Neuronal stem cell (in vitro differentiated cells): ENCODE results near the gene WWOX.

Experiments used
- DNase-seq: peaks from one replicate; pipeline ENCODE4 v3.0.0-alpha.2; 2013; ENCODE audit warnings: low spot score
- H2AFZ ChIP-seq: one replicate; pipeline ENCODE4 v1.6.1; 2013; ENCODE audit warnings: mild to moderate bottlenecking, low read length, inconsistent platforms
- H2AK5ac ChIP-seq: 2 replicates; pipeline ENCODE4 v1.6.1; 2013; ENCODE audit warnings: low read depth, mild to moderate bottlenecking, inconsistent platforms, low read length, moderate library complexity, mixed read lengths
- H2BK120ac ChIP-seq: 2 replicates; pipeline ENCODE4 v1.6.1; 2013; ENCODE audit warnings: low read depth, mild to moderate bottlenecking, inconsistent platforms, low read length, moderate library complexity, mixed read lengths
- H2BK12ac ChIP-seq: one replicate; pipeline ENCODE4 v1.6.1; 2013; ENCODE audit warnings: low read length, inconsistent platforms
- H2BK15ac ChIP-seq: 2 replicates; pipeline ENCODE4 v1.6.1; 2013; ENCODE audit warnings: mild to moderate bottlenecking, low read length, inconsistent platforms, mixed read lengths
- H2BK5ac ChIP-seq: one replicate; pipeline ENCODE4 v1.6.1; 2013; ENCODE audit warnings: inconsistent platforms, mild to moderate bottlenecking, low read length, moderate library complexity
- H3K14ac ChIP-seq: one replicate; pipeline ENCODE4 v1.6.1; 2013; ENCODE audit warnings: low read length, inconsistent platforms
- H3K18ac ChIP-seq: 2 replicates; pipeline ENCODE4 v1.6.1; 2013; ENCODE audit warnings: low read length, inconsistent platforms
- H3K23ac ChIP-seq: 2 replicates; pipeline ENCODE4 v1.6.1; 2013; ENCODE audit warnings: low read depth, mild to moderate bottlenecking, mixed read lengths, low read length, inconsistent platforms; ENCODE audit not compliant: poor library complexity
- H3K27ac ChIP-seq: replicated peaks from 3 replicates; pipeline ENCODE4 v1.5.1; 2013; ENCODE audit warnings: low read length, inconsistent platforms
- H3K27me3 ChIP-seq, 3 experiments: 2 replicates each; pipeline ENCODE4 v1.6.1; 2013; ENCODE audit warnings: low read length in 3 of 3, mild to moderate bottlenecking in 2 of 3, inconsistent platforms in 1 of 3, low read depth in 1 of 3, mixed read lengths in 1 of 3, moderate library complexity in 1 of 3; ENCODE audit not compliant: control insufficient read depth in 3 of 3, insufficient read depth in 3 of 3
- H3K36me3 ChIP-seq, 2 donors: replicated peaks in 1 of 2; 2 replicates each; pipeline ENCODE4 v1.6.1; 2013; ENCODE audit warnings: low read length in 2 of 2; ENCODE audit not compliant: control insufficient read depth in 2 of 2, insufficient read depth in 2 of 2
- H3K4ac ChIP-seq: 2 replicates; pipeline ENCODE4 v1.6.1; 2013; ENCODE audit warnings: inconsistent platforms, mild to moderate bottlenecking, low read length, moderate library complexity
- H3K4me1 ChIP-seq, 2 donors: 1 replicate in 1 of 2; 2 replicates in 1 of 2; pipeline ENCODE4 v1.6.1; 2013; ENCODE audit warnings: low read length in 2 of 2, low read depth in 1 of 2; ENCODE audit not compliant: control insufficient read depth in 2 of 2, insufficient read depth in 1 of 2
- H3K4me2 ChIP-seq: one replicate; pipeline ENCODE4 v1.6.1; 2013; ENCODE audit warnings: mild to moderate bottlenecking, low read length, inconsistent platforms; ENCODE audit not compliant: insufficient read depth, poor library complexity, severe bottlenecking
- H3K4me3 ChIP-seq, 2 donors: 2 replicates each; pipeline ENCODE4 v1.5.1; 2013; ENCODE audit warnings: low read length in 2 of 2, mild to moderate bottlenecking in 2 of 2, inconsistent platforms in 1 of 2, moderate library complexity in 1 of 2
- H3K79me1 ChIP-seq: one replicate; pipeline ENCODE4 v1.6.1; 2013; ENCODE audit warnings: low read depth, mild to moderate bottlenecking, inconsistent platforms, low read length, moderate library complexity
- H3K9ac ChIP-seq: one replicate; pipeline ENCODE4 v1.6.1; 2013; ENCODE audit warnings: mild to moderate bottlenecking, low read depth, low read length, inconsistent platforms; ENCODE audit not compliant: poor library complexity
- H3K9me3 ChIP-seq, 2 donors: replicated peaks in 1 of 2; 2 replicates each; pipeline versions ENCODE3 to v1.6.1; 2013; ENCODE audit warnings: low read length in 2 of 2, mild to moderate bottlenecking in 2 of 2, inconsistent platforms in 1 of 2, low read depth in 1 of 2, mixed read lengths in 1 of 2, moderate library complexity in 1 of 2; ENCODE audit not compliant: control insufficient read depth in 2 of 2, insufficient read depth in 1 of 2
- H4K8ac ChIP-seq: one replicate; pipeline ENCODE4 v1.6.1; 2013; ENCODE audit warnings: low read depth, mild to moderate bottlenecking, inconsistent platforms, low read length, moderate library complexity
- H4K91ac ChIP-seq: one replicate; pipeline ENCODE4 v1.6.1; 2013; ENCODE audit warnings: low read length, low read depth, mild to moderate bottlenecking, inconsistent platforms; ENCODE audit not compliant: poor library complexity
- WGBS, 2 donors: extraction: QIAGEN DNeasy Blood & Tissue Kit; methylation state at CpG; one replicate each; pipeline ENCODE4 v1.1.7; 2013; ENCODE audit warnings: missing lambda C conversion rate in 2 of 2, mixed read lengths in 1 of 2; ENCODE audit not compliant: insufficient read length in 2 of 2, insufficient replicate concordance in 1 of 2; ENCODE audit errors: extremely low coverage in 2 of 2; 5-methylcytosine and 5-hydroxymethylcytosine counted together

Gene WWOX

DNA sequence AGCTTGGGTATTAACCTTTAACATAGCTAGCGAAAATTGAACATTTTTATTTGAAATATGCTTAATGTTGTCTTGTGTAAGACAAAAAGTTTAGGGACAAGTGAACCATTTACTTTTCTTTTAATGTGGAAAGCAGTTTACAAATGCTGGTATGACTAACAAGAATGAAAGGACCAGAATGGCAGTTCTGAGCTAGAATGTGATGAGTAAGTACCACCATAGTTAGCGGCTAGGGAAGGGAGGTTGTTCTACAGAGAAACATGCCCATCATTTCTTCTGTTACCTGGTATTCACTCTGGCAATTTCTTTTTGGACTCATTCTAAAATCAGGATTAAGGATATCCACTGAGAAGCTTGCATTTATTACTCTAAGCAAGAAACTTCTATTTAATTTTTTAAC, 121.1 kb downstream of the WWOX start:
- no peaks in the 10 kb centered on the region for H3K27me3 ChIP-seq
- no peaks in the 10 kb centered on the region for H3K36me3 ChIP-seq
- H2AFZ ChIP-seq: no peak overlapping the region
- H4K8ac ChIP-seq: no peak overlapping the region
- H3K9ac ChIP-seq: no peak overlapping the region
- no peak overlapping the region for H3K4me3 ChIP-seq
- no peak overlapping the region for H3K4me2 ChIP-seq
- WGBS, 2 donors: no CpG with 5 or more reads among the region's 2 CpGs
- H2BK15ac ChIP-seq: no peak overlapping the region
- H2BK12ac ChIP-seq: no peak overlapping the region
- peaks cover 2 to 5% of the 10 kb centered on the region in 2 donors for H3K4me1 ChIP-seq
- no peak overlapping the region for H3K14ac ChIP-seq
- H2BK120ac ChIP-seq: no peak overlapping the region
- H3K27ac ChIP-seq: no peak overlapping the region
- no peak overlapping the region for H3K23ac ChIP-seq
- H2BK5ac ChIP-seq: no peak overlapping the region
- no peaks in the 10 kb centered on the region for H3K79me1 ChIP-seq
- no peak overlapping the region for H2AK5ac ChIP-seq
- DNase-seq: no peak
- H4K91ac ChIP-seq: no peak overlapping the region
- H3K9me3 ChIP-seq: peaks cover 0 to 4% of the 10 kb centered on the region in 2 donors
- H3K18ac ChIP-seq: no peak overlapping the region
- H3K4ac ChIP-seq: no peak overlapping the region

DNA sequence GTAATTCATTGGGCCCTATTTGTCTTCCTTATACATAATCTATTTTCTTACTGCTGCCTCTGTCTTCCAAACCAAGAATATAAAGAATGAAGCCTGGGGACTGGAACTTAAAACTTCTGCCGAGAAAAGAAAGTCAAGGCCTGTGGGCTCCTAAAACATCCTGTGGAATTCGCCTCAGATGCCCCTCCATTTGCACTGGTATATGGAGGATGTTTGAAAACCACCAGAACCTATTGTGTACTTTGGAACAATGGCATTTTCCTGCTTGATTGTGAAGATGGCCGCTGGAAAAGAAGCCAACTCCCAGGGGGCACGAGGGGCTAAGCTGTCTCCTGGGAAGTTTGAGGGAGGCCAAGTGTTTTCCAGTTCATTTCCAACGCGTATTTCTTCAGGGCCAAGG, 122.4 kb downstream of the WWOX start:
- Histone ChIP-seq H2BK15ac (no peak overlapping the region), H3K9ac (no peak overlapping the region), H3K14ac (no peak overlapping the region), H3K4ac (no peak overlapping the region), H3K23ac (no peak overlapping the region), H2AK5ac (no peak overlapping the region), H3K18ac (no peak overlapping the region), H3K79me1 (no peaks in the 10 kb centered on the region), H3K9me3 (peaks cover 0 to 4% of the 10 kb centered on the region in 2 donors), H3K4me2 (no peak overlapping the region), H2BK5ac (no peak overlapping the region), H3K27me3 (no peaks in the 10 kb centered on the region), H4K8ac (no peak overlapping the region), H2AFZ (peak overlapping the region; percentile 40), H2BK12ac (no peak overlapping the region), H4K91ac (no peak overlapping the region), H3K36me3 (no peaks in the 10 kb centered on the region), H3K4me3 (no peak overlapping the region), H2BK120ac (no peak overlapping the region), H3K27ac (no peak overlapping the region), H3K4me1 (peaks cover 2 to 5% of the 10 kb centered on the region in 2 donors)
- no peak for DNase-seq
- no CpG with 5 or more reads among the region's 6 CpGs for WGBS, 2 donors

DNA sequence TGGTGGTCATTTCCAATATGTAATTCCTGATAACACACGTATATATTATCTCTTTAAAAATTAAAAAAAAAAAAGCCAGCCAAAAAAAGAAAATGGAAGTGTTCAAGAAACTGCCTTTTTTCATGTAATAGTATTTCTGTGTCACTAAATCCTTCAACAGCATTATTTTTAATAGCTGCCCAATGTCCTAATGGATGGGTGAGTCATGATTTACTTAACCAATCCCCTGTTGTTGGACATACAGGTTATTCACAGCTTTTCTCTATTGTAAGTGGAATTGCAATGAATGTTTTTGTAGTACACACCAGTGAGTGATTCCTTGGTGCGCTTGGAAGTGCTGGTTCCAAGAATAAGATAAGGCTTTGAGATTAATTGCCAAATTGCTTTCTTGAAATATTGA, 124.9 kb downstream of the WWOX start:
- no peak overlapping the region for H3K9ac ChIP-seq
- H3K79me1 ChIP-seq: no peaks in the 10 kb centered on the region
- H4K91ac ChIP-seq: no peak overlapping the region
- H3K27me3 ChIP-seq: no peaks in the 10 kb centered on the region
- no peak overlapping the region for H4K8ac ChIP-seq
- no CpG with 5 or more reads among the region's 2 CpGs for WGBS, 2 donors
- H2AK5ac ChIP-seq: no peak overlapping the region
- DNase-seq: no peak
- H2BK15ac ChIP-seq: no peak overlapping the region
- H3K9me3 ChIP-seq: peaks cover 0 to 4% of the 10 kb centered on the region in 2 donors
- H3K4ac ChIP-seq: no peak overlapping the region
- no peak overlapping the region for H3K23ac ChIP-seq
- H3K36me3 ChIP-seq: no peaks in the 10 kb centered on the region
- H3K4me1 ChIP-seq: peaks cover 2 to 5% of the 10 kb centered on the region in 2 donors
- H3K4me3 ChIP-seq: no peak overlapping the region
- no peak overlapping the region for H3K27ac ChIP-seq
- H2BK120ac ChIP-seq: no peak overlapping the region
- no peak overlapping the region for H3K14ac ChIP-seq
- no peak overlapping the region for H2BK5ac ChIP-seq
- no peak overlapping the region for H3K18ac ChIP-seq
- H2BK12ac ChIP-seq: no peak overlapping the region
- no peak overlapping the region for H2AFZ ChIP-seq
- no peak overlapping the region for H3K4me2 ChIP-seq

DNA sequence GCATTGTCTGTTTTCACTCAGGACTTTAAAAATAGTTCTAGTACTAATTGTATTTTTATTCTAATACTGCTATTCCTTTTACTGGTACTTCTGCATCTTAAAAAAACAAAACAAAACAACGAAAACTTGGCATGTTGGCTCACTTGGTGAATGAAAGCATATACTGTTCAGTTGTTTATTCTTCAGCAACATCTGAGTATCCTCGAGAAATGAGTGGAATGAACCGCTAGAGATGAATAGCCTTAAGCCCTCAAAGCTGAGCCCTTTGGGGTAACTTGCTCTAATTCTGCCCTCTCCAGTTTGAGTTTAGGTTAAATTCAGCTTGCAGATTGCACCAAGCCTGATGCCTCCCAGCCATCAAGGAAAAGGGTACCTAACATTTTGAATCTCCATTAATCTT, 126.5 kb downstream of the WWOX start:
- H3K4me2 ChIP-seq: no peak overlapping the region
- H4K8ac ChIP-seq: no peak overlapping the region
- no peaks in the 10 kb centered on the region for H3K27me3 ChIP-seq
- H3K18ac ChIP-seq: no peak overlapping the region
- no peaks in the 10 kb centered on the region for H3K36me3 ChIP-seq
- no peak overlapping the region for H3K4ac ChIP-seq
- H3K4me1 ChIP-seq: peaks cover 2 to 5% of the 10 kb centered on the region in 2 donors
- H4K91ac ChIP-seq: no peak overlapping the region
- no peak overlapping the region for H3K14ac ChIP-seq
- H2BK12ac ChIP-seq: no peak overlapping the region
- H3K4me3 ChIP-seq: no peak overlapping the region
- H3K79me1 ChIP-seq: no peaks in the 10 kb centered on the region
- DNase-seq: no peak
- H2AK5ac ChIP-seq: no peak overlapping the region
- H2AFZ ChIP-seq: no peak overlapping the region
- H3K27ac ChIP-seq: no peak overlapping the region
- no peak overlapping the region for H2BK15ac ChIP-seq
- H2BK5ac ChIP-seq: no peak overlapping the region
- no peak overlapping the region for H2BK120ac ChIP-seq
- WGBS, 2 donors: no CpG with 5 or more reads among the region's 3 CpGs
- no peak overlapping the region for H3K9ac ChIP-seq
- no peak overlapping the region for H3K23ac ChIP-seq
- peaks cover 0 to 4% of the 10 kb centered on the region in 2 donors for H3K9me3 ChIP-seq
